Medulla oblongata (tissue), 1 donor: Measurements from ENCODE around the gene MAP1LC3B2.

Experiments used
- DNase-seq: peaks from one replicate; pipeline ENCODE4 v3.0.0-alpha.2; 2015; ENCODE audit errors: extremely low spot score

MAP1LC3B2 gene

DNA sequence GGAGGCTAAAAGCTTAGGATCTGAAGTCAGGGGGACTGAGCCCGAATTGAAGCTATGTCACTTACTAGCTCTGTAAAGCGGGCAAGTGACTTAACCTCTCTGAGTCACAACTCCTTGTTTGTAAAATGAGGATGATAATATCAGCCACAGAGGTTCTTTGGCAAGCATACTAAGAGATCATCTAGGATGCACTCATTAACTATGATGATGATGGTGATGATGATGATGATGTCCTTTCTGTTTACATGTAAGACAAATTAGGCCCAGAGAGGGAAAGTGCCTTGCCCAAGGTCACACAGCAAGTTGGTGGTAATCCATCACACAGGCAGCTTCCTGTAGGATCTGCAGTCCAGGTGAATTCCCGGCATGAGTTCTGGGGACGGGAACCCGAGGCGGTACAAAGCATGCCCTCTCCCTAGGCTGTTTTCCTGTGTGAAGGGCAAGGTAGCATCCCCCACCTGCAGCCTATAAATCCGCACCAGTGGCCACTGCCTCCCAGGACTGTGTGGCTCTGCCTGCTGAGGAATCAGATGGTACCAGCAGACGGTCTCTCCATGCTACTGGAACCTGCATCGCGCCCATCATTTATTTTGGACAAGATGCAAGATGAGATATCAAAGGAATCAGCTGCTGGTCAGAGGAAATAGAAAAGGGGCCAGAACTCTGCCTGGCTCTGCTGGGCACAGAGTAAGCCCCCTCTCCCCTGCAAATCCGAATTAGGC, 55.2 kb downstream of the MAP1LC3B2 start:
- DNase-seq: no peak

- no peak for DNase-seq
Measured at GRCh38 chr12:116615141-116615861, 56.1 kb downstream of the MAP1LC3B2 start.

DNA sequence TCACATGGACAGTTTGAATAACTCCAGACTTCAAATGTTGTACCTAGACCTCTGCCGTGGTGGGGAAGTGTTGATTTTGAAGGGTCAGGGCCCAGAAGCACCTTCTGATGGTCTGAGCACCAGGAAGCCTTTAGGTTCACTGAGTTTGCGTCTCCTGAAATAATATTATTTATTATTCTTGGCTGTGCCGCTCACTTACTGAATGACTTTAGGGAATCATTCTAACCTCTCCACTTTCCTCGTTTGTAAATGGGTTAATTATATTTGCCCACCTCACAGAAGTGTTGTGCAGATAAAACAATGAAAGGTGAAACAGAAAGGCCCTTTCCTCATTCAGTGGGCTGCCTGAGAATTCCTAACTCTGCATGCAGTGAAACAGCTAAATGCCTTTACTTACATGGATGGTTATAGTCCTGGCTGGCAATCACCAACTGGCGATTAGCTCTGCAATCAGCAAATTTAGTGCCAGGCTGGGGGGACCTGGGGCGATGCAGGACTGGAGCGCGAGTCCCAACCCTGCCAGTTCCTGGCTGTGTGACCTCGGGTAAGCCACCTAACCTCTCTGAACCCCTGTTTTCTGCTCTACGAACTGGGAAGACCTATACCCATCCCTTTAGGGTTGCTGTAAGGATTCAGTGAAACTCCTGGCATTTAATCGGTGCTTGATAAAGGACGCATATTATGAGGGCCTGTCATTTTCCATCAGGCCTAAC, 57.5 kb downstream of the MAP1LC3B2 start:
- no peak for DNase-seq

- no peak for DNase-seq
Measured at GRCh38 chr12:116619246-116619645, 60.1 kb downstream of the MAP1LC3B2 start.

GRCh38 chr12:116620124-116620491, 60.9 kb downstream of the MAP1LC3B2 start:
- DNase-seq: no peak

DNA sequence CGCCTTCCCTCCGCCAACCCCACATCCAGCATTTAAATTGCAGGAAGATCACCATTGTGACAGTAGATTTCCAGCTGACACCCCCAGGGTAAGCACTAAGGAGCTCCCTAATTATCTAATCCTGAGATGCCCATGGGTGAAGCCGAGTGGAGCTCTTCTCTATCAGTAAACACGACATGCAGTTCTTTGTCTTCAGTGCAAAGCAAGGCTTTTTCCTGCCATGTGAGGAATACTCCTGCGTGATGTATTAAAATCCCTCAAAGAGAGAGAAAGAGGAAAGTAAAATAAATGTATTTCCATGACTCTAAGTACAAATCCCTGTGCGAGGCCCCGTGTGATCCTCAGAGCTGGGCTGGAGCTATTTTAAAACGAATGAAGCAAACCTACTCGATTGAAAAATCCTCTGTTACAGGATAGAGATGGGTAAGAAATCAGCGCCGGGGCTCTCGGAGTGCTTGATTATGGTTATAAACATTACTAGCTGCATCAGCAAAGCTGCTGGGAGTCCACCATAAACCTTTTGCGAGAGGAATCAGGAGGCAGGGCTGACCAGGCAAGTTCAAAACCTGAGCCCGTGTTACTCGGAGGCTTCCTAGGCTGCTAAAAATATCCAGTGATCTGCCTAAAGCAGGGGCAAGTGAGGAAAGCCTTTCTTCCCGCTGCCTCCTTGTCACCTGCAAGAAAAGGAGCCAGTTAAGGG, 61.5 kb downstream of the MAP1LC3B2 start:
- DNase-seq: no peak

- no peak for DNase-seq
Measured at GRCh38 chr12:116621194-116621593, 62.0 kb downstream of the MAP1LC3B2 start.

- DNase-seq: no peak
Measured at GRCh38 chr12:116624516-116624915, 65.3 kb downstream of the MAP1LC3B2 start.

DNA sequence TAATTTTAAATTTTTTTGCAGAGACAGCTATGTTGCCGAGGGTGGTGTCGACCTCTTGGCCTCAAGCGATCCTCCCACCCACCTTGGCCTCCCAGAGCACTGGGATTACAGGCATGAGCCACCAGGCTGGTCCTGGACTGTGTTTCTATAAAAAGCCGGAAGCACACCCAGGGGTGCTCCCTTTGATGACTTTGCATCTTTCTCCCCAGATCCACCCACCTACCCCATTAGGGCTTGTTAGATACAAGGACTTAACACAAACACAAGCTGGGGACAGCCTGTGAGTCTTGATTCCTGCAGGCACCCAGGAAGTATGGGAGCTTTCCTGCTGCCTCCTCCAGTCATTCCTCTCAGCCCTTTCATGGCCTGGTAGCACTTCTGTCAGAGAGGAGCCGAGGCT, 67.0 kb downstream of the MAP1LC3B2 start:
- DNase-seq: no peak
